ENCODE data around the gene RBMS1. TPM values are rescaled to one million over a fixed set of nuclear protein-coding genes. Genes with fewer than 3 reads are reported as not detected.

RBMS1 gene
- total RNA-seq, 1 donor from 2014 or later = 64.3 TPM

DNA sequence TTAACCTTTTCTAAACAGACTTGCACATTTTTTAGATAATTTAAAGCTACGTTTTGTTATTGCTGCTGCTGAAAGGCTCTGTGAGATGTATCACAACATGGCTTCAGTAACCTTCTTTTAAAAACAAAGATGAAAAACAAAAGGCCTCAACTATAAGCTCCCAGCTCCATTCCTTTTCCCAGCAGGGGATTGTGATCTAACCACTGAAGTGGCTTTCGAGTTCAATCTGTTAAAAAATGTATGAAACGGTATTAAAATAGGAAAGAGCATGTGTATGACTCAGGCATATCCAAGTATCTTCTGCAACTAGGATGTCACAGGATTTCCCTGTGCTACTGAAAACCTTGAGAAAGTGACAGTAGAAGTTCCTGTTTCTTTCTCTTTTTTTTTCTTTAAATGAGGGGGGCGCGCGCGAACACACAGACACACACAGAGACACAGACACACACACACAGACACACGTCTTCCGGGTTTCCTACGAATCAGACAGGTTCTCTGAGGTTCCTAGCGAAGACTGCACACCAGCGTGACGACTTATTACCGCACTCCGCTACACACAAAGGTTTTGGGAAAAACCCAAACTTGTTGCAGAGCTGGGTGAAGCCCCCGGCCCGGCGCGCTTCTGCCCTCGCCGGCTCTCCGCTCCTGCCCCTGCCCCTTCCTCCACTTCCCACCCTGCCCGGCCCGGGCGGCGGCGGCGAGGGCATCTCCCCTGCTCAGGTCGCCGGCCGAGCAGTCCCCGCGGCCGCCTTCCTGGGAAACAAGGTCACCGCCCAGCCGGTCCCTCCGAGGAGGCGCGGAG, 86.8 kb downstream of the RBMS1 start:
- DNase-seq = peak; percentile 73

GRCh38 chr2:160405077-160405867, 88.3 kb downstream of the RBMS1 start:
- no peak for DNase-seq

- peak; percentile 48 for DNase-seq
Measured at GRCh38 chr2:160402997-160403979, 90.3 kb downstream of the RBMS1 start.

GRCh38 chr2:160402501-160402900, 91.1 kb downstream of the RBMS1 start:
- DNase-seq = no peak

GRCh38 chr2:160401895-160402294, 91.7 kb downstream of the RBMS1 start:
- DNase-seq = no peak

DNA sequence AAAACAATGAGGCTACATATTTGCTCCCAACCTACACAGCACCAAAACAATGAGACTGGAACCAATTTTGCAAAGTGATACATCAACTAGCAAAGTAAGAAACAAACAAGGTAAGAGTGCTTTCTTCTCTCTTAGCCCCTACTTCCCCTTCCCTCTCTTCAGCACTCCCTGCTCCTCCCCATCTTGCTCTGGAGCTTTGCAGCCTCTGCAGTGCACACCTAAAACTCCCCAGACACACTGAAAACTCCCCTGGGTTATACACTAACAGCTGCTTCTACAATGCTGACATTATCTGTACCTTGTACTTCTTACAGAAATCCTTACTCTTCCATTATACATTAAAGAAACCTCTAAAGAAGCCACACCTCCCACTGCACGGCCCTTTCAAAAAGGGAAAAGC, 93.7 kb downstream of the RBMS1 start:
- DNase-seq = no peak

DNA sequence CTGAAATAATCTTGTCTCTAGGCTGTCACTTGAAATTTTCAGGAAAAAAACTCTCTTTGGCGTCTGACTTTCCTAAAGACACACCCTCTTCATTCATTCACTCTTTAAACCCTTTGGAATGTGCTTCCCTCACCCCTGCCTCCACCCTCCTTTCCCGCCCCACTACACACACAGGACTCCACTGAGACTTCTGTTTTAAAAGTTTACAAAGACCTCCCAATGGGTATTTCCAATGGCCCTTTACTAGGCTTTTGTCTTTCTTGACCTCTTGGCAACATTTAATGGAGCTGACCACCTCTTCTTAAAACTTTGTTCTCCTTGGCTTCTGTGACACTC, 96.1 kb downstream of the RBMS1 start:
- peak; percentile 40 for DNase-seq

- DNase-seq = no peak
Measured at GRCh38 chr2:160394153-160394552, 99.5 kb downstream of the RBMS1 start.

GRCh38 chr2:160392201-160392600, 101.4 kb downstream of the RBMS1 start:
- DNase-seq = no peak

DNA sequence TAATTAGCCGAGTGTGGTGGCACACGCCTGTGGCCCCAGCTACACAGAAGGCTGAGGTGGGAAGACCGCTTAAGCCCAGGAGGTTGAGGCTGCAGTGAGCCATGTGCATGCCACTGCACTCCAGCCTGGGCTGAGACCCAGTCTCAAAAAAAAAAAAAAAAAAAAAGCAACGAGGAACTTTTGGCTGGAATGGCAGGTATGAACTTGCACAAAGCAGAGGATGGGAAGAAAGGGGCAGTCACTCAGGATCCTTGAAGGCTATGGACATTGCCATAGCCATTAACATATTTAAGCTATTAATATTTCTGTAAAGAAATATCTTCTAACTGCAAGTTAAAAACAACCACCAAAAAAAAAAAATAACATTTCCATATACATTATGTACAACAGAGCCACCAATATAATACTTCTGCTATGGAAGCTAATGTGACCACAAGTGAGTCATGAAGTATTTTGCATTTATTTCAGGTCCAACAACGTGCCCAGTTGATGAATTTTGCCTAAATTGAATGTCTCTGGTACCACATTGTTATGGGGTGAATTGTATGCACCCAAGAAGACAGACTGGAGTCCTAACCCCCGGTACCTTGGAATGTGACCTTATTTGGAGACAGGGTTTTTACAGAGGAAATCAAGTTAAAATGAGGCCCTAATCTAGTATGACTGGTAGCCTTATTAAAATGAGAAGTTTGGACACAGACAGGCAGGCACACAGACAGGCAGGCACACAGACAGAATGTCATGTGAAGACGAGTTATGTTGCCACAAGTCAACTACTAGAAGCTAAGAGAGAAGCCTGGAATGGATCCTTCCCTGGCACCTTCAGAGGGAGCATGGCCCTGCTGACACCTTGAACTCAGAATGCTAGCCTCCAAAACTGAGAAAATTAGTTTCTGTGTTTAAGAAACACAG, 102.8 kb downstream of the RBMS1 start:
- DNase-seq = no peak

DNA sequence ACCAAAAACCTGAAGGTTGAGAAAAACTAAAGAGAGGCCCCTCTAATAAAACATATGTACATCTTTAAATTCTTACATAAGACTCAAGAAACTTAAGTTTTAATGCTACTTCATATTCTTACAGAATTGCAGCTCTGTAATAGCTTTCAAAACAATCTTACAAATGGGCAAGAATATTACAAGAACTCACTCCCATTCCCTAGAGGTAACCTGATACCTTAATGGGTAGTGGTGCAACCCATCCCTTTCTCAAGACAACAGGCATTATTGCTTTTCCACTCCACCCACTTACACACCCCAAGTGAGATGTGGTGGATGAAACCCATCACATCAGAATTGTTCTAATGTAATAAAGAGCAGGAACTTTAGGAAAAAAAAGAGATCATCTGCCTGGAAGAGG, 103.7 kb downstream of the RBMS1 start:
- no peak for DNase-seq

- peak; percentile 44 for DNase-seq
Measured at GRCh38 chr2:160388464-160389263, 104.9 kb downstream of the RBMS1 start.

DNA sequence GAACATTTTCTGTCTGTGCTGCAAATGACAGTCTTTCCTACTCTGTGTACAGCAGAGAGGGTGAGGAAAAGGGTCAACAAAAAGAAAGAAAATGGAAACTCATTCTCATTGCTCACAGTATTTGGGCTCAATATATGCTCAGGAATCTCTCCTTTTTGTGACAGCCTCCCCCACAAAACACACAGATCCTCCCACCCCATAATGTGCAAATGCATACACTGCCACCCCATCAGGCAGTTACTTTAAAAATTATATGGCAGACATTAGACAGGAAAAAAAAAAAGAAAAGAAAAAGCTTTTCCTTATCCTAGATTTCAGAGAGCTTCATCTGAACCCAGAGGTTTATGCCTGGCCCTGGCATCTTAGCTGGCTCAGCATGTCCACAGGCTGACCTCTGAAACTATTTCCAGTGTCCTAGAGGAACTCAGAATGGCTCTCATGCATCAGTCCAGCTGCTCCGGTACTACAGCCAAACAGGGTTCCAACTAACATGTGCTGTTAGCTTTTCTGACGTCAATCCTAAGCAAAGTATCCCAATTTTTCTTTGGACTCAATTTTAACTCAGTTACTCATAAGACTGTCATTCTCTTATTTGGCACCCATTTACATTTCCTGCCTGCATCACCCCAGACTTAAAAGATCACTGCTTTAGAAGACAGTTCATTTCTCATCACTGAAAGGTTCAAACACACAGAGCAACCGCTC, 105.9 kb downstream of the RBMS1 start:
- DNase-seq = peak; percentile 65

DNA sequence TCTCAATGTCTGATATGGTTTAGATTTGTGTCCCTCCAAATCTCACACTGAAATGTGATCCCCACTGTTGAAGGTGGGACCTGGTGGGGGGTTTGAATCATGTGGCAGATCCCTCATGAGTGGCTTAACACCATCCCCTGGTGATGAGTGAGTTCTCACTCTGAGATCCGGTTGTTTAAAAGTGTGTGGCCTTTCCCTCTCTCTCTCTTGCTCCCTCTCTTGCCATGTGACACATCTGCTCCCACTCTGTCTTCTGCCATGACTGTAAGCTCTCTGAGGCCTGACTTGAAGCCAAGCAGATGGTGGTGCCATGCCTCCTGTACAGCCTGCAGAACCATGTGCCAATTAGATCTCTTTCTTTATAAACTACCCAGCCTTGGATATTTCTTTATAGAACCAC, 108.8 kb downstream of the RBMS1 start:
- DNase-seq = no peak

DNA sequence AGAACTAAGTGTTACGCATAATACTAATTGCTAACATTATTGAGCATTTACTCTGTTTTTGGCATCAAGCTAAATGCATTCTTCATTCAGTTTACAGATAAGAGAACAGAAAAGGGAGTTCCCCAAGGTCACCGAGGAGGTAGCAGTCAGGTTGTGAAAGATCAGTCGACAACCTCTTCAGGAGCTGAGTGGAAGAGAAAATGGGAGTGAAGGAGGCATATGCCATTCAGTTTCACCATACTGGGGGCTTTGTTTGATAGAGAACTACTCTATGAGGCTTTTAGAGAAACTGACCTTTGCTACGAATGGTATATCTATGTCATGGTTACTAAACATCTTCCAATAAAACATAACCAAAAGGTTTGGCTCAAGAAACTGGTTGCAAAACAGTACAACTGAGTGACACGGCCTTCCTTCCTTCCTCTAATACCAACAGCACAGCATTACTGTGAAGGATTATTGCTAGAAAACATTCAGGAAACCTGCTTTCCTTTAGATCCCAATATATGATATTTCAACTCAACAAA, 112.1 kb downstream of the RBMS1 start:
- DNase-seq = peak; percentile 59

- peak; percentile 44 for DNase-seq
Measured at GRCh38 chr2:160380611-160381010, 113.0 kb downstream of the RBMS1 start.

DNA sequence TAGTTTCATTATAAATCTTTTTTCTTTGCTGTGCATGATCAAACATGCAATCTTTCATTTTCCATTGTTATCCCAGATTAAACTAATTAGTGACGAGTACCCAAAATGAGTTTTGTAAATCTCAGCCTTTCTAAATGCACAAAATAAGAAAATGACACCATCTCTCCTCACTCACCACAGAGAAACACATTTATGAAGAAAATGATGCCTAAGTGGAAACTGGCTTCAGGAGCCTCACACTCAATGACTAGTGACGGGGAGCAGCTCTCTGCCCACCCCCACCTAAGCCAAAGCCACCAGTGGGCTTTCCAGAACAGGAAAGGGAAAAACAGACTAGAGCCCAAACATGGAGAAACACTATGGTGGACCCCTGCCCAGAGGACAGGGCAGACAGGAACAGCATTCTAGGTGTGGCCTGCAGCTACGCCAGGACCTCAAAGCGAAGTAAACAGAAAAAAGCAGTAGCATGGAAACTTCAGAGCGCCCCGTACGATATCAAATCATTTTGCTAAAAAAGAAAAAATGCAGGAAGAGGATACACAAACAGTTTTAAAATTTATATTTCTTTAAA, 113.5 kb downstream of the RBMS1 start:
- DNase-seq = no peak

DNA sequence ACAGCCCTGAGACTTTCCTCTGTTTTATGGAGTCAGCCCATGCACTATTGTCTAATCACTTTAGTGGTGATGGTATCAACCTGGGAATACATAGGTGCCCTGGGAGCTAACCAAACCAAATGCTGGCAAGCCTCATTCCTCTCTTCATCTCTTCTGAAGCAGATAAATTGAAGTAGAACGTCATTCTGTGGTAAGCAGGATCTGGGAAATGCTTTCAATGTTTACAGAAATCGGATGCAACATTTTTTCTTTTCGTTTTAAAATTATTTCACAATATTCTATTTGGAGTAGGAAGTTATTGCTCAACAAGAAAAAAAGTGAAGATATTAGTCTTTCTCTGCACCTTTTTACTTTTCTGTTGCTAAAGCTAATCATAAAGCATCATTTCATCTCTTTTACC, 114.2 kb downstream of the RBMS1 start:
- no peak for DNase-seq

DNA sequence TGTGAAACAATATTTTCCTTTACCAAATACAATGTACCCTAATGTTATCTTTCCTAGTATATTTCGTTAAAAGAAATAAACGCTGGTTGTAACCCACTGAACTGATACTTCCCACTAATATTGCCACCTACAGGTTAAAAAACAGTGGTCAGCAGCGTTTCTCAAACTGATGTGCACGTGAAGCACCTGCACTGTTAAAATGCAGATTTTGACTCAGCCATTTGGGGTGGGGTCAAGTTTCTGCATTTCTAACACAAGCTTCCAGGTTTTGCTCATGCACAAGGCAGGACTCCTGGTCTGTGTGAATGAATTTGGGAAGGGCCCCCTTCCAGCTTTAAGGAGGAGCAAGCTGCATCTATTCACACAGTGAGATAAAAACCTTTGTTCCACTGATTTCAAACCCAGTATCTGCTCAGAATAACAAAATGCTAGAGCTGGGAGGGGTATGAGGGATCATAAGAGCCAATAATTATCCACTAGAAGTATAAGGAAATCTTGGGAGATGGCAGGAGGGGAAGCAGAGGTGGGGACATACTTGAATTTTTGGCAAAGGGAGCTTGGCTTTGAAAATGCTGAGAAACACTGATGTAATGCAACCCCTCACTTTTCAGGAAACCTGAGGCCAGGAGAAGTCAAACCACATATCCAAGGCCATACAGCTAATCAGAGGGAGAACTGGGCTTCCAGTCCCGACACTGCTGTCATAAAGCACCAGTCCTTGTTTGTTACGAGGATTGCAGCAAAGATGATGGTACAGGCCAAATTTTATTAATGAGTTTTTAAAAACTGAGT, 116.2 kb downstream of the RBMS1 start:
- DNase-seq = peak; percentile 52
